Measurements from ENCODE around the gene DCAF6.

The DCAF6 gene

DNA sequence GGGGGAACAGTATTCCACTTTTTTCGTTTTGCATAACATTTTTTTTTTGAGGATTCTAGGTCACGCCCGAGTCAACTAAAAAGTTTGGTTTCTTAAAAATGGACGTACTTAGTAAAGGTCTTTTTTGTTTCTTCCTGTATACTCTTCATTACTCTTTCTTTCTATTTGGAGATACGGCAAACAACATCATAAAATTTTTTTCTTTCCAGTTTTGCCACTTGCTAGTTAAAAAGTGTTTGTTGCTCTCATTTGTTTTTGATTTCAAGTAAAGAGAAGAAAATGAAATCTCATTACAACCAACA lies 1.2 kb downstream of the DCAF6 start:
- no peak for DNase-seq
- Histone ChIP-seq H3K79me1 (ENCODE audit: low read length) (no peaks in the 10 kb centered on the region), H3K27ac (ENCODE audit: low read depth, low read length) (no peak overlapping the region), H3K79me2 (ENCODE audit: control insufficient read depth, insufficient read depth, low read length) (peaks cover 36% of the 10 kb centered on the region), H3K9ac (ENCODE audit: low read length) (peak overlapping the region; percentile 74), H3K18ac (ENCODE audit: low read length) (no peak overlapping the region), H2BK120ac (ENCODE audit: low read depth, low read length) (no peak overlapping the region), H3K56ac (ENCODE audit: low read length) (peak overlapping the region; percentile 81), H4K5ac (ENCODE audit: low read length) (no peak overlapping the region), H3K4me2 (ENCODE audit: low read length) (peak overlapping the region; percentile 30), H2BK15ac (replicated peaks; ENCODE audit: low read depth) (no peak overlapping the region), H2BK5ac (ENCODE audit: low read length) (no peak overlapping the region), H3K4me3 (ENCODE audit: low read length) (peak overlapping the region; percentile 50), H3K36me3 (ENCODE audit: control insufficient read depth, insufficient read depth, low read length) (no peaks in the 10 kb centered on the region), H3K4ac (ENCODE audit: low read depth, low read length) (no peak overlapping the region), H3K23ac (ENCODE audit: low read length) (no peak overlapping the region), H3K4me1 (ENCODE audit: control insufficient read depth, low read depth, low read length) (no peaks in the 10 kb centered on the region), H4K8ac (ENCODE audit: low read depth, low read length) (no peak overlapping the region), H2AK5ac (ENCODE audit: low read length) (no peak overlapping the region), H3K27me3 (ENCODE audit: insufficient read depth, low read length, poor library complexity) (no peaks in the 10 kb centered on the region)
- WGBS (ENCODE audit: extremely low coverage, insufficient coverage, low lambda C conversion rate) = no CpG with 5 or more reads among the region's 5 CpGs

DNA sequence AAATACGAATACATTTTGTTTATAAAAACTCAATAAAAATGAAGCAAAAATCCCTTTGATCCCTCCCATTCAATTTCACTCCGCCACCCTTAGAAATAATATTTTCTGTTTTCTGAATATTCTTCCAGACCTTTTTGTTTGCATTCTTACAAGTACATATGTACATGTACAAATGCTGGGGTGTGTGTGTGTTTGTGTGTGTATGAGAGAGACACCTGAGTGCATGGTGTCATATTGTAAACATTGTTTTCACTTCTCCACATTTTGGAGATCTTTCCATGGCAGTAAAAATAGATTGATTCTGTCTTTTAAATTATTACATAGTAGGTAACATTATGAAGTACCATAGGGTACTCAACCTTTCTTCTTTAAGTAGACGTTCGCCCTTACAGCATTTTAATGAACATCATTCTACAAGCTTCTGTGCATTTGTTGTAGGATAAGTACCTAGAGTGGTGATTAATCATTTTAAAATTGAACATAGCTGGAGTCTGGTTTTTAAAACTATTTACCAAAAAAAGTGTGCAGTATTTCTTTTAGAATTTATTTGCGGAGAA lies 1.7 kb downstream of the DCAF6 start:
- Histone ChIP-seq H4K8ac (ENCODE audit: low read depth, low read length) (no peak overlapping the region), H3K27me3 (ENCODE audit: insufficient read depth, low read length, poor library complexity) (no peaks in the 10 kb centered on the region), H3K4me3 (ENCODE audit: low read length) (no peak overlapping the region), H3K27ac (ENCODE audit: low read depth, low read length) (no peak overlapping the region), H3K4me2 (ENCODE audit: low read length) (peak overlapping the region; percentile 51), H3K56ac (ENCODE audit: low read length) (peak overlapping the region; percentile 73), H3K36me3 (ENCODE audit: control insufficient read depth, insufficient read depth, low read length) (no peaks in the 10 kb centered on the region), H3K23ac (ENCODE audit: low read length) (no peak overlapping the region), H3K79me1 (ENCODE audit: low read length) (no peaks in the 10 kb centered on the region), H2BK15ac (replicated peaks; ENCODE audit: low read depth) (no peak overlapping the region), H3K79me2 (ENCODE audit: control insufficient read depth, insufficient read depth, low read length) (peaks cover 34% of the 10 kb centered on the region), H3K9ac (ENCODE audit: low read length) (peak overlapping the region; percentile 63), H2BK5ac (ENCODE audit: low read length) (no peak overlapping the region), H3K4me1 (ENCODE audit: control insufficient read depth, low read depth, low read length) (no peaks in the 10 kb centered on the region), H4K5ac (ENCODE audit: low read length) (no peak overlapping the region), H3K18ac (ENCODE audit: low read length) (no peak overlapping the region), H3K4ac (ENCODE audit: low read depth, low read length) (no peak overlapping the region), H2AK5ac (ENCODE audit: low read length) (no peak overlapping the region), H2BK120ac (ENCODE audit: low read depth, low read length) (no peak overlapping the region)
- DNase-seq = no peak
- 100% methylated on average over 1 of the region's 5 CpGs for WGBS (ENCODE audit: extremely low coverage, insufficient coverage, low lambda C conversion rate)

DNA sequence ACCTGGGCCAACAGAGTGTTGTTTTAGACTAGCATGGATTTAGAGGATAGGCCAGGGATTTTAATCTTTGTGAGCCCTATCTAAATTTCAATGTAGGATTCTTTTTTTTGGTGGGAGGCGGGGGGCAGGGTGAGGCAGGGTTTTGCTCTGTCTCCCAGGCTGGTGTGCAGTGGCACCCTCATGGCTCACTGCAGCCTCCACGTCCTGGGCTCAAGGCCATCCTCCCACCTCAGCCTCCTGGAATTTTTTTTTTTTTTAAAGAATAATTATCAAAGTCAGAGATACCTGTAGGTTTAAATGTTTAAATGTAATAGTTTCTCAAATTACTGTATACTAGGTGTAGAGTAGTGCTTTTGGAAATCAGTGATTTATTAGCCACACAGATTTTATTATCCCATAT lies 3.8 kb downstream of the DCAF6 start:
- no peaks in the 10 kb centered on the region for H3K27me3 ChIP-seq (ENCODE audit: insufficient read depth, low read length, poor library complexity)
- no peak overlapping the region for H4K5ac ChIP-seq (ENCODE audit: low read length)
- H3K79me1 ChIP-seq (ENCODE audit: low read length) = peaks cover 3% of the 10 kb centered on the region
- H2AK5ac ChIP-seq (ENCODE audit: low read length) = no peak overlapping the region
- H4K8ac ChIP-seq (ENCODE audit: low read depth, low read length) = no peak overlapping the region
- no peak overlapping the region for H3K27ac ChIP-seq (ENCODE audit: low read depth, low read length)
- no peak overlapping the region for H3K4ac ChIP-seq (ENCODE audit: low read depth, low read length)
- no peak overlapping the region for H3K56ac ChIP-seq (ENCODE audit: low read length)
- no peaks in the 10 kb centered on the region for H3K4me1 ChIP-seq (ENCODE audit: control insufficient read depth, low read depth, low read length)
- no peak overlapping the region for H3K4me3 ChIP-seq (ENCODE audit: low read length)
- no peak for DNase-seq
- H3K79me2 ChIP-seq (ENCODE audit: control insufficient read depth, insufficient read depth, low read length) = peaks cover 40% of the 10 kb centered on the region
- no peak overlapping the region for H2BK15ac ChIP-seq (replicated peaks; ENCODE audit: low read depth)
- no peak overlapping the region for H2BK5ac ChIP-seq (ENCODE audit: low read length)
- no peak overlapping the region for H3K4me2 ChIP-seq (ENCODE audit: low read length)
- no peak overlapping the region for H3K18ac ChIP-seq (ENCODE audit: low read length)
- H3K23ac ChIP-seq (ENCODE audit: low read length) = no peak overlapping the region
- H2BK120ac ChIP-seq (ENCODE audit: low read depth, low read length) = no peak overlapping the region
- H3K36me3 ChIP-seq (ENCODE audit: control insufficient read depth, insufficient read depth, low read length) = no peaks in the 10 kb centered on the region
- H3K9ac ChIP-seq (ENCODE audit: low read length) = no peak overlapping the region
- WGBS (ENCODE audit: extremely low coverage, insufficient coverage, low lambda C conversion rate) = no CpG with 5 or more reads among the region's 2 CpGs

DNA sequence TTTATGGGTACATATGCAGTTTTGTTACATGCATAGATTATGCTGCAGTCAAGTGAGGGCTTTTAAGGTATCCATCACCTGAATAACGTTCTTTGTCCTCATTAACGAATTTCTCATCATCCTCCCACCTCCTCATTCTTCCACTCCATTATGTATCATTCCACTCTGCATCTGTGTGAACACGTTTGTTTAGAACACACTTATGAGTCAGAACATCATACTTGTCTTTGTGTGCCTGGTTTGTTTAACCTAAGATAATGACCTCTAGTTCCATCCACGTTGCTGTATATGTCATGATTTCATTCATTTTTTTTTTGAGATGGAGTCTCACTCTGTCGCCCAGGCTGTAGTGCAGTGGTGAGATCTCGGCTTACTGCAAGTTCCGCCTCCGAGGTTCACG lies 7.1 kb downstream of the DCAF6 start:
- Histone ChIP-seq H3K79me1 (ENCODE audit: low read length) (peaks cover 5% of the 10 kb centered on the region), H2AK5ac (ENCODE audit: low read length) (no peak overlapping the region), H3K27ac (ENCODE audit: low read depth, low read length) (no peak overlapping the region), H4K5ac (ENCODE audit: low read length) (no peak overlapping the region), H3K56ac (ENCODE audit: low read length) (no peak overlapping the region), H3K4me2 (ENCODE audit: low read length) (no peak overlapping the region), H2BK120ac (ENCODE audit: low read depth, low read length) (no peak overlapping the region), H3K4ac (ENCODE audit: low read depth, low read length) (no peak overlapping the region), H2BK15ac (replicated peaks; ENCODE audit: low read depth) (no peak overlapping the region), H3K27me3 (ENCODE audit: insufficient read depth, low read length, poor library complexity) (no peaks in the 10 kb centered on the region), H3K4me3 (ENCODE audit: low read length) (no peak overlapping the region), H3K79me2 (ENCODE audit: control insufficient read depth, insufficient read depth, low read length) (peaks cover 48% of the 10 kb centered on the region), H4K8ac (ENCODE audit: low read depth, low read length) (no peak overlapping the region), H3K4me1 (ENCODE audit: control insufficient read depth, low read depth, low read length) (no peaks in the 10 kb centered on the region), H2BK5ac (ENCODE audit: low read length) (no peak overlapping the region), H3K23ac (ENCODE audit: low read length) (no peak overlapping the region), H3K36me3 (ENCODE audit: control insufficient read depth, insufficient read depth, low read length) (no peaks in the 10 kb centered on the region), H3K18ac (ENCODE audit: low read length) (no peak overlapping the region), H3K9ac (ENCODE audit: low read length) (no peak overlapping the region)
- DNase-seq = no peak
- no CpG with 5 or more reads among the region's 9 CpGs for WGBS (ENCODE audit: extremely low coverage, insufficient coverage, low lambda C conversion rate)

DNA sequence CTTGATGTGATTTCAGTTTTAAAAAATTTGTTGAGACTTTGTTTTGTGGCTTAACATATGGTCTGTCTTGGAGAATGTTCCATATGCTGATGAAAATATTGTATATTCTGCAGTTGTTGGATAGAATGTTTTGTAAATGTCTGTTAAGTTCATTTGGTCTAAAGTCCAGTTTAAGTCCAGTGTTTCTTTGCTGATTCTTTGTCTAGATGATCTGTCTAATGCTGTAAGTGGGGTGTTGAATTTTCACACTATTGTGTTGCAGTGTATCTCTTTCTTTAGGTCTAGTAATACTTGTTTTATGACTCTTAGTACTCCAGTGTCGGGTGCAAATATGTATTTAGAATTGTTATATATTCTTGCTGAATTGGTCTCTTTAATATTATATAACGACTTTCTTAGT lies 11.2 kb downstream of the DCAF6 start:
- H3K36me3 ChIP-seq (ENCODE audit: control insufficient read depth, insufficient read depth, low read length) = peaks cover 2% of the 10 kb centered on the region
- H3K23ac ChIP-seq (ENCODE audit: low read length) = no peak overlapping the region
- H3K4me2 ChIP-seq (ENCODE audit: low read length) = no peak overlapping the region
- H2BK15ac ChIP-seq (replicated peaks; ENCODE audit: low read depth) = no peak overlapping the region
- H3K56ac ChIP-seq (ENCODE audit: low read length) = no peak overlapping the region
- no peak overlapping the region for H2BK5ac ChIP-seq (ENCODE audit: low read length)
- no peak overlapping the region for H3K4me3 ChIP-seq (ENCODE audit: low read length)
- peaks cover 10% of the 10 kb centered on the region for H3K79me1 ChIP-seq (ENCODE audit: low read length)
- peaks cover 33% of the 10 kb centered on the region for H3K79me2 ChIP-seq (ENCODE audit: control insufficient read depth, insufficient read depth, low read length)
- H3K9ac ChIP-seq (ENCODE audit: low read length) = no peak overlapping the region
- H3K27ac ChIP-seq (ENCODE audit: low read depth, low read length) = no peak overlapping the region
- no peak overlapping the region for H4K8ac ChIP-seq (ENCODE audit: low read depth, low read length)
- no peak overlapping the region for H2AK5ac ChIP-seq (ENCODE audit: low read length)
- no peaks in the 10 kb centered on the region for H3K4me1 ChIP-seq (ENCODE audit: control insufficient read depth, low read depth, low read length)
- WGBS (ENCODE audit: extremely low coverage, insufficient coverage, low lambda C conversion rate) = no CpG with 5 or more reads among the region's 2 CpGs
- H3K27me3 ChIP-seq (ENCODE audit: insufficient read depth, low read length, poor library complexity) = no peaks in the 10 kb centered on the region
- DNase-seq = no peak
- H2BK120ac ChIP-seq (ENCODE audit: low read depth, low read length) = no peak overlapping the region
- no peak overlapping the region for H3K4ac ChIP-seq (ENCODE audit: low read depth, low read length)
- no peak overlapping the region for H4K5ac ChIP-seq (ENCODE audit: low read length)
- no peak overlapping the region for H3K18ac ChIP-seq (ENCODE audit: low read length)

DNA sequence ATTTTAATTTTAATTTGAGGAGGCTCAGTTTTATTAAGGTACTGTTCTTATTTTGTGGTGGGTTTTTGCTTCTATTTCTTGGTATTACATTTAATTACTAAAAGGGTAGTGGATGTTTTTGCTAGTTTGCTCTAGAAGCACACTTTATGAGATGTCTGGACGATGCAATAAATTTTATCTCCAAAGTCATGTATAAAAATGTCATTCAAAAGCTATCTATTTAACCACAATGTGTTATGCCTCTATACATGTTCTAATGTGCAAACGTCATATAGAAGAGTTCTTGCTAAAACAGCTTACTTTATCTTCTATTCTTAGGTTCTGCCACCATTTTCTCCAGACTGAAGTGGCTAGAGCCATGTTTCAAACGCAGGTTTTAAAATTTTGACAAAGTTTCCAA lies 13.3 kb downstream of the DCAF6 start:
- no peak overlapping the region for H3K4me2 ChIP-seq (ENCODE audit: low read length)
- H3K27me3 ChIP-seq (ENCODE audit: insufficient read depth, low read length, poor library complexity) = no peaks in the 10 kb centered on the region
- H3K4ac ChIP-seq (ENCODE audit: low read depth, low read length) = no peak overlapping the region
- H2BK5ac ChIP-seq (ENCODE audit: low read length) = no peak overlapping the region
- H3K4me3 ChIP-seq (ENCODE audit: low read length) = no peak overlapping the region
- H3K36me3 ChIP-seq (ENCODE audit: control insufficient read depth, insufficient read depth, low read length) = peaks cover 2% of the 10 kb centered on the region
- H3K27ac ChIP-seq (ENCODE audit: low read depth, low read length) = no peak overlapping the region
- H3K9ac ChIP-seq (ENCODE audit: low read length) = no peak overlapping the region
- DNase-seq = no peak
- H3K56ac ChIP-seq (ENCODE audit: low read length) = no peak overlapping the region
- H4K8ac ChIP-seq (ENCODE audit: low read depth, low read length) = no peak overlapping the region
- H3K4me1 ChIP-seq (ENCODE audit: control insufficient read depth, low read depth, low read length) = no peaks in the 10 kb centered on the region
- no peak overlapping the region for H4K5ac ChIP-seq (ENCODE audit: low read length)
- H2BK120ac ChIP-seq (ENCODE audit: low read depth, low read length) = no peak overlapping the region
- no peak overlapping the region for H2AK5ac ChIP-seq (ENCODE audit: low read length)
- no peak overlapping the region for H2BK15ac ChIP-seq (replicated peaks; ENCODE audit: low read depth)
- peaks cover 24% of the 10 kb centered on the region for H3K79me2 ChIP-seq (ENCODE audit: control insufficient read depth, insufficient read depth, low read length)
- H3K79me1 ChIP-seq (ENCODE audit: low read length) = peaks cover 8% of the 10 kb centered on the region
- no CpG with 5 or more reads among the region's 3 CpGs for WGBS (ENCODE audit: extremely low coverage, insufficient coverage, low lambda C conversion rate)
- H3K18ac ChIP-seq (ENCODE audit: low read length) = no peak overlapping the region
- no peak overlapping the region for H3K23ac ChIP-seq (ENCODE audit: low read length)

Measured in mesendoderm (in vitro differentiated cells).